CD14-positive monocyte (primary cell): ENCODE data around the gene GRIA1. TPM values are rescaled to one million over a fixed set of nuclear protein-coding genes. Genes with fewer than 3 reads are reported as not detected.

Experiments used
- DNase-seq, 3 donors: peaks; one replicate each; pipeline ENCODE4 v3.0.0-alpha.2; 2011 to 2022
- H2AFZ ChIP-seq: 2 replicates; pipeline ENCODE4 v1.6.0; 2012; ENCODE audit warnings: mild to moderate bottlenecking, low read depth, low read length, inconsistent platforms; ENCODE audit not compliant: insufficient read depth, poor library complexity, severe bottlenecking
- H3K27ac ChIP-seq, 2 donors: 1 replicate in 1 of 2; 2 replicates in 1 of 2; pipeline ENCODE4 v1.5.1; 2012 to 2013; ENCODE audit warnings: low read length in 2 of 2, control low read depth in 1 of 2, inconsistent platforms in 1 of 2, low read depth in 1 of 2, mild to moderate bottlenecking in 1 of 2
- H3K27me3 ChIP-seq, 2 donors: one replicate each; pipeline versions ENCODE4 v1.6.0 to v1.6.1; 2011 to 2013; ENCODE audit warnings: low read length in 2 of 2; ENCODE audit not compliant: control insufficient read depth in 2 of 2, insufficient read depth in 2 of 2
- H3K36me3 ChIP-seq, 2 donors: replicated peaks in 1 of 2; 1 replicate in 1 of 2; 2 replicates in 1 of 2; pipeline versions ENCODE4 v1.5.1 to v1.6.1; 2012 to 2013; ENCODE audit warnings: low read length in 2 of 2, control low read depth in 1 of 2, inconsistent platforms in 1 of 2, mild to moderate bottlenecking in 1 of 2; ENCODE audit not compliant: insufficient read depth in 2 of 2, control insufficient read depth in 1 of 2
- H3K4me1 ChIP-seq, 2 donors: 1 replicate in 1 of 2; 2 replicates in 1 of 2; pipeline versions ENCODE4 v1.5.1 to v1.6.1; 2012 to 2013; ENCODE audit warnings: low read length in 2 of 2, control low read depth in 1 of 2, inconsistent platforms in 1 of 2, mild to moderate bottlenecking in 1 of 2, moderate library complexity in 1 of 2; ENCODE audit not compliant: insufficient read depth in 2 of 2, control insufficient read depth in 1 of 2
- H3K4me2 ChIP-seq: replicated peaks from 2 replicates; pipeline ENCODE3; 2012; ENCODE audit warnings: low read length, moderate library complexity, mild to moderate bottlenecking; ENCODE audit not compliant: poor library complexity, severe bottlenecking; ENCODE audit errors: extremely low read depth
- H3K4me3 ChIP-seq, 3 experiments: fragments of 200-600 bp in 1 of 3; sonication (generic) in 1 of 3; replicated peaks in 1 of 3; 1 replicate in 2 of 3; 2 replicates in 1 of 3; pipeline ENCODE4 v1.5.1; 2011 to 2013; ENCODE audit warnings: low read length in 3 of 3, mild to moderate bottlenecking in 3 of 3, control low read depth in 2 of 3, low read depth in 2 of 3, inconsistent platforms in 1 of 3, moderate library complexity in 1 of 3
- H3K79me2 ChIP-seq: 2 replicates; pipeline ENCODE4 v1.6.0; 2012; ENCODE audit warnings: mild to moderate bottlenecking, control low read depth, inconsistent platforms, low read length, moderate library complexity; ENCODE audit not compliant: insufficient read depth
- H3K9ac ChIP-seq: 2 replicates; pipeline ENCODE4 v1.6.0; 2017; ENCODE audit warnings: low read length, mild to moderate bottlenecking; ENCODE audit not compliant: insufficient read depth, poor library complexity, severe bottlenecking
- H3K9me3 ChIP-seq, 2 donors: replicated peaks in 1 of 2; 1 replicate in 1 of 2; 2 replicates in 1 of 2; pipeline versions ENCODE4 v1.5.1 to v1.6.1; 2012 to 2013; ENCODE audit warnings: low read length in 2 of 2, control low read depth in 1 of 2; ENCODE audit not compliant: control insufficient read depth in 1 of 2, insufficient read depth in 1 of 2
- H4K20me1 ChIP-seq: 2 replicates; pipeline ENCODE4 v1.6.0; 2012; ENCODE audit warnings: mild to moderate bottlenecking, low read length, control low read depth, moderate library complexity; ENCODE audit not compliant: insufficient read depth
- H3K27ac Mint-ChIP-seq, 7 donors: one replicate each; pipeline ENCODE4 v1.8.0; 2020; ENCODE audit warnings: mild to moderate bottlenecking in 7 of 7, mixed read lengths in 7 of 7, moderate library complexity in 6 of 7, inconsistent platforms in 2 of 7
- H3K27me3 Mint-ChIP-seq, 3 donors: one replicate each; pipeline ENCODE4 v1.8.0; 2021 to 2022; ENCODE audit warnings: low read depth in 3 of 3, mild to moderate bottlenecking in 3 of 3, mixed read lengths in 3 of 3, moderate library complexity in 3 of 3, inconsistent platforms in 1 of 3
- H3K36me3 Mint-ChIP-seq, 2 donors: one replicate each; pipeline ENCODE4 v1.8.0; 2020; ENCODE audit warnings: mixed read lengths in 2 of 2, inconsistent platforms in 1 of 2, mild to moderate bottlenecking in 1 of 2
- H3K4me1 Mint-ChIP-seq: one replicate; pipeline ENCODE4 v1.8.0; 2020; ENCODE audit warnings: mild to moderate bottlenecking, mixed read lengths
- H3K4me3 Mint-ChIP-seq, 2 donors: one replicate each; pipeline ENCODE4 v1.8.0; 2020; ENCODE audit warnings: mild to moderate bottlenecking in 2 of 2, mixed read lengths in 2 of 2, moderate library complexity in 1 of 2
- H3K9me3 Mint-ChIP-seq, 7 donors: one replicate each; pipeline ENCODE4 v1.8.0; 2020 to 2022; ENCODE audit warnings: mixed read lengths in 7 of 7, mild to moderate bottlenecking in 6 of 7, moderate library complexity in 6 of 7, inconsistent platforms in 2 of 7
- CTCF ChIP-seq: fragments of 200-600 bp; IDR thresholded peaks from one replicate; pipeline ENCODE4 v1.8.0; 2022; ENCODE audit warnings: antibody characterized with exemption, mild to moderate bottlenecking
- WGBS: methylation state at CpG from one replicate; pipeline ENCODE4 v1.1.5; 2013; ENCODE audit warnings: missing lambda C conversion rate; ENCODE audit not compliant: insufficient coverage; 5-methylcytosine and 5-hydroxymethylcytosine counted together
- intact Hi-C, 2 donors: fragments of 100-400 bp; cut with micrococcal nuclease; formaldehyde crosslinking; loops; one replicate each; pipeline versions ENCODE4 v1.15.0 to v1.15.1; 2023
- polyA plus RNA-seq, 3 donors: library from polyadenylated mRNA; depleted of rRNA in 1 of 3; unstranded in 2 of 3; stranded (reverse) in 1 of 3; fragments of 300-500 nt in 2 of 3; fragments of >200 nt in 1 of 3; fragmentation: Illumina TruSeq in 2 of 3; gene quantifications; 1 replicate in 2 of 3; 2 replicates in 1 of 3; pipeline ENCODE4 v1.2.3, GENCODE V29; 2012 to 2021

The GRIA1 gene
- polyA plus RNA-seq, 3 donors = not detected

GRCh38 chr5:153823036-153823435, 332.6 kb downstream of the GRIA1 start:
- Histone ChIP-seq H3K9me3 (no peaks in the 10 kb centered on the region), H3K79me2 (no peaks in the 10 kb centered on the region), H3K4me1 (no peaks in the 10 kb centered on the region), H3K4me2 (no peak overlapping the region), H3K4me3 (no peak overlapping the region), H3K27ac (no peak overlapping the region), H2AFZ (no peak overlapping the region), H3K9ac (no peak overlapping the region), H3K36me3 (no peaks in the 10 kb centered on the region), H4K20me1 (no peaks in the 10 kb centered on the region), H3K27me3 (no peaks in the 10 kb centered on the region)
- intact Hi-C loops = no loop called here
- Mint-ChIP-seq H3K4me3 (no peak overlapping the region), H3K27me3 (peaks cover 0 to 5% (median 0%) of the 10 kb centered on the region in 3 donors), H3K4me1 (no peaks in the 10 kb centered on the region), H3K36me3 (no peaks in the 10 kb centered on the region), H3K27ac (no peak overlapping the region), H3K9me3 (peaks cover 0 to 9% (median 0%) of the 10 kb centered on the region in 7 donors)
- no peak for DNase-seq
- no CpG with 5 or more reads among the region's 3 CpGs for WGBS
- no peak for TF ChIP-seq CTCF

DNA sequence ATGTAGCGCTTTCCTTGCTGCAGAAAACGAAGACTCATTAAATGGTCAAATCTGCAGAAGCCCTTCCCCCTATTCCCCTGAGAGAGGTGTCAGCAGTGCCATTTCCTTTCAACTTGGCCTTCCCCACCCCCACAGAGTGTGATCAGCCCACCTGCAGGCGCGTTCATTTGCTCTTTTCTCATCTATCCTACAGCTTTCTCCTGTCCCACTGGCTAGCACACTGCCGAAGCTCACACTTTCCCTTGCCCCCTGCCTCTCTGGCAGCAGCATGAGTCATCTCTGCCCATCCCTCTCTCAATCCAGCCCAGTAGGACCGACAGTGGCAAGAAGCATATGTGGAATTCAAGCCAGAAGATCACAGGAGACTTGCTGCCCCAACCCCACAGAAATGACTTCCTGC, 334.4 kb downstream of the GRIA1 start:
- Mint-ChIP-seq H3K27me3 (peaks cover 0 to 4% (median 0%) of the 10 kb centered on the region in 3 donors), H3K4me3 (no peak overlapping the region), H3K36me3 (no peaks in the 10 kb centered on the region), H3K27ac (no peak overlapping the region), H3K4me1 (no peaks in the 10 kb centered on the region), H3K9me3 (peaks cover 0 to 4% (median 0%) of the 10 kb centered on the region in 7 donors)
- Histone ChIP-seq H3K79me2 (no peaks in the 10 kb centered on the region), H3K4me2 (no peak overlapping the region), H3K27ac (no peak overlapping the region), H2AFZ (no peak overlapping the region), H3K4me1 (no peaks in the 10 kb centered on the region), H4K20me1 (no peaks in the 10 kb centered on the region), H3K9me3 (no peaks in the 10 kb centered on the region), H3K36me3 (no peaks in the 10 kb centered on the region), H3K9ac (no peak overlapping the region), H3K4me3 (no peak overlapping the region), H3K27me3 (no peaks in the 10 kb centered on the region)
- no peak for TF ChIP-seq CTCF
- intact Hi-C loops = no loop called here
- WGBS = 81% methylated on average over 5 of the region's 6 CpGs
- no peak for DNase-seq
